ENCODE data around the gene PPM1J.

The PPM1J gene

GRCh38 chr1:112698366-112699310 is 16.5 kb downstream of the PPM1J start:
- DNase-seq (ENCODE audit: low read depth in 1 of 2, low spot score in 1 of 2): peak in 1 of 2 experiments; percentile 84
- in situ Hi-C loops (cut with HindIII; ENCODE audit: low pct_unique_long_range_greater_than_20kb, low sequenced_read_pairs): no loop called here
- no peak for TF ChIP-seq JUND (IDR thresholded peaks at IDR 0.05; ENCODE audit: low read depth)

- in situ Hi-C loops (cut with HindIII; ENCODE audit: low pct_unique_long_range_greater_than_20kb, low sequenced_read_pairs): no loop called here
- no peak for DNase-seq (ENCODE audit: low read depth in 1 of 2, low spot score in 1 of 2)
- no peak for TF ChIP-seq JUND (IDR thresholded peaks at IDR 0.05; ENCODE audit: low read depth)
These were observed 17.3 kb downstream of the PPM1J start for GRCh38 chr1:112697781-112698201.

GRCh38 chr1:112696578-112697314 is 18.4 kb downstream of the PPM1J start:
- in situ Hi-C loops (cut with HindIII; ENCODE audit: low pct_unique_long_range_greater_than_20kb, low sequenced_read_pairs): no loop called here
- no peak for TF ChIP-seq JUND (IDR thresholded peaks at IDR 0.05; ENCODE audit: low read depth)
- DNase-seq (ENCODE audit: low read depth in 1 of 2, low spot score in 1 of 2): no peak

- DNase-seq (ENCODE audit: low read depth in 1 of 2, low spot score in 1 of 2): no peak
- in situ Hi-C loops (cut with HindIII; ENCODE audit: low pct_unique_long_range_greater_than_20kb, low sequenced_read_pairs): no loop called here
- no peak for TF ChIP-seq JUND (IDR thresholded peaks at IDR 0.05; ENCODE audit: low read depth)
These were observed 19.9 kb downstream of the PPM1J start for GRCh38 chr1:112695276-112695675.

- no peak for TF ChIP-seq JUND (IDR thresholded peaks at IDR 0.05; ENCODE audit: low read depth)
- in situ Hi-C loops (cut with HindIII; ENCODE audit: low pct_unique_long_range_greater_than_20kb, low sequenced_read_pairs): no loop called here
These were observed 20.7 kb downstream of the PPM1J start for GRCh38 chr1:112694363-112694929.

GRCh38 chr1:112693821-112694220 is 21.3 kb downstream of the PPM1J start:
- TF ChIP-seq JUND (IDR thresholded peaks at IDR 0.05; ENCODE audit: low read depth): no peak
- in situ Hi-C loops (cut with HindIII; ENCODE audit: low pct_unique_long_range_greater_than_20kb, low sequenced_read_pairs): no loop called here
- DNase-seq (ENCODE audit: low read depth in 1 of 2, low spot score in 1 of 2): no peak

More at GRCh38 chr1:112694363-112694929, 20.7 kb downstream of the PPM1J start:
- no peak for DNase-seq (ENCODE audit: low read depth in 1 of 2, low spot score in 1 of 2)

- no peak for DNase-seq (ENCODE audit: low read depth in 1 of 2, low spot score in 1 of 2)
- in situ Hi-C loops (cut with HindIII; ENCODE audit: low pct_unique_long_range_greater_than_20kb, low sequenced_read_pairs): no loop called here
These were observed 22.5 kb downstream of the PPM1J start for GRCh38 chr1:112692681-112693080.

GRCh38 chr1:112689842-112690237 is 25.3 kb downstream of the PPM1J start:
- no peak for DNase-seq (ENCODE audit: low read depth in 1 of 2, low spot score in 1 of 2)
- no peak for TF ChIP-seq JUND (IDR thresholded peaks at IDR 0.05; ENCODE audit: low read depth)
- in situ Hi-C loops (cut with HindIII; ENCODE audit: low pct_unique_long_range_greater_than_20kb, low sequenced_read_pairs): no loop called here

More at GRCh38 chr1:112692681-112693080, 22.5 kb downstream of the PPM1J start:
- TF ChIP-seq JUND (IDR thresholded peaks at IDR 0.05; ENCODE audit: low read depth): no peak

- no peak for DNase-seq (ENCODE audit: low read depth in 1 of 2, low spot score in 1 of 2)
- TF ChIP-seq JUND (IDR thresholded peaks at IDR 0.05; ENCODE audit: low read depth): no peak
- in situ Hi-C loops (cut with HindIII; ENCODE audit: low pct_unique_long_range_greater_than_20kb, low sequenced_read_pairs): no loop called here
These were observed 25.8 kb downstream of the PPM1J start for GRCh38 chr1:112689196-112689841.

- TF ChIP-seq JUND (IDR thresholded peaks at IDR 0.05; ENCODE audit: low read depth): no peak
- in situ Hi-C loops (cut with HindIII; ENCODE audit: low pct_unique_long_range_greater_than_20kb, low sequenced_read_pairs): no loop called here
These were observed 26.3 kb downstream of the PPM1J start for GRCh38 chr1:112688781-112689193.

GRCh38 chr1:112687785-112688496 is 27.2 kb downstream of the PPM1J start:
- in situ Hi-C loops (cut with HindIII; ENCODE audit: low pct_unique_long_range_greater_than_20kb, low sequenced_read_pairs): no loop called here
- no peak for TF ChIP-seq JUND (IDR thresholded peaks at IDR 0.05; ENCODE audit: low read depth)

More at GRCh38 chr1:112688781-112689193, 26.3 kb downstream of the PPM1J start:
- no peak for DNase-seq (ENCODE audit: low read depth in 1 of 2, low spot score in 1 of 2)

More at GRCh38 chr1:112687785-112688496, 27.2 kb downstream of the PPM1J start:
- DNase-seq (ENCODE audit: low read depth in 1 of 2, low spot score in 1 of 2): peak in 1 of 2 experiments; percentile 82
